T47D (cell line): ENCODE results near the gene CXCL9.
A peak's percentile ranks its signal among the peaks of the same experiment; 100 is the strongest.
"Not testable (repeated sequence)": the region's sequence is repeated elsewhere in the genome, so short reads cannot be mapped to it uniquely, and the experiment has no call there.

Source experiments
- DNase-seq, 2 experiments: peaks; one replicate each; pipeline versions ENCODE4 v3.0.0 to v3.0.0-alpha.2; 2011 to 2012; ENCODE audit warnings: low read depth in 1 of 2, low spot score in 1 of 2
- JUND ChIP-seq: IDR thresholded peaks from 2 replicates; pipeline ENCODE4 v1.6.1; 2012; ENCODE audit warnings: low read depth
- in situ Hi-C: cut with HindIII; loops from 2 replicates; pipeline ENCODE4 v1.10.0; 2016; ENCODE audit warnings: low sequenced_read_pairs, low pct_unique_long_range_greater_than_20kb

The CXCL9 gene

GRCh38 chr4:76007089-76007862 is at the start of gene CXCL9:
TSS of gene CXCL9 (minus strand) at chr4:76007509. CDS start at chr4:76007449, 60 bp downstream.
- peak in 1 of 2 experiments; percentile 41 for DNase-seq

DNA sequence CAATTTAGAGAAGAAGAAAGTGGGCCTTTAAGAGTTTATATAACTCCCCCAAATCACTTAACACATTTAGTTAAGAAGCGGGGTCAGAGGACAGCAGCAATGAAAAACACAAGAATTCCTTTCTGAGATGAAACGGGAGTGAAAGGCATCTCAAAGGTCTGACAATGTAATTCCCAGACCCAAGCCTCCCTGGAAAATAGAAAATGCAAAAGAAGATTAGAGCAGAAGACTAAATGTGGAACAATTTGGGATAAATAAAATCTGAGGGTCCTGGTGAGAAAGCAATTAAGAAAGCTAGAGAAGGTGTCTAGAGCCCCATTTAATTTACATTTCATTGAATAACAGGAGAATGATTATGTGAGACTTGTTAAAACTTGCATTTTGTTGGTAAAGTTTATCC is 48.1 kb upstream of the CXCL9 start:
- no peak for TF ChIP-seq JUND
- DNase-seq, result no peak
- in situ Hi-C loops, result no loop called here

More at GRCh38 chr4:76007089-76007862, at the start of gene CXCL9:
- TF ChIP-seq JUND, result no peak
- in situ Hi-C loops, result no loop called here

DNA sequence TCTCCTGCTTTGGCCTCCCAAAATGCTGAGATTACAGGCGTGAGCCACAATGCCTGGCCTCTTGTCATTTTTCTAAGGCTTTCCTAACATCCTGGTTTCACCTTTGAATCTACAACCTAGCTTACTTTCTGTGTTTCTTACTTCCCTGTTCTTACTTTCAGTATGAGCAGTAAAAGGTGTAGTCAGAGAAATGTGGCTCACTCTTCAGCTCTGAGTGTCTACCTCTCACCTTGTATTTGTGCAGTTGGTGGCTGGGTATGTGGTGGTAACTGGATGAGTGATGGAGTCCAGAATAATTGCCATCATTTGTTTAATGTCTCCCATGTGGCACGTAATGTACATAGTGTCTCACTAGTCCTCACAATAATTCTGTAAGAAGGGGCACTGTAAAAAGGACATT is 47.7 kb upstream of the CXCL9 start:
- in situ Hi-C loops, result no loop called here
- TF ChIP-seq JUND, result no peak
- no peak for DNase-seq

DNA sequence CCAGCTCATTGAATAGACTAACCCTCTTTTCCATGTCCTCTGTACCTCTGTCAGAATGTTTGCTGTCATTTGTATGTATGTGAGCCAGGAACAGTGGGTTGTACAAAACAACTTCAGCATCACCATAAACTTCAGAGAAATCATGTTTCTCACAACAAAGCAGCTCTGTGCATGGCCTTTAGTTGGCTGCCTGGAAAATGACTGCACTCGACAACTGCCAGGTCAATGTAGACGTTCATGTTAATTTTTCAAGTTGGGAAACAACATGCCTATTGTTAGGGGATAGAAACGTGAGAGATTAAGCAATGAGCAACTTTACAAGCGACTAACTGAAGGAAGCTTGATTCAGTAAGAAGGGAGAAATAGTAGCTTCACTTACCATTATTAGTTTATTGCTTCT is 46.4 kb upstream of the CXCL9 start:
- TF ChIP-seq JUND, result no peak
- DNase-seq, result no peak
- in situ Hi-C loops, result no loop called here

- in situ Hi-C loops, DNase-seq: not testable (repeated sequence)
Observed at GRCh38 chr4:76050560-76051050, 43.3 kb upstream of the CXCL9 start.

DNA sequence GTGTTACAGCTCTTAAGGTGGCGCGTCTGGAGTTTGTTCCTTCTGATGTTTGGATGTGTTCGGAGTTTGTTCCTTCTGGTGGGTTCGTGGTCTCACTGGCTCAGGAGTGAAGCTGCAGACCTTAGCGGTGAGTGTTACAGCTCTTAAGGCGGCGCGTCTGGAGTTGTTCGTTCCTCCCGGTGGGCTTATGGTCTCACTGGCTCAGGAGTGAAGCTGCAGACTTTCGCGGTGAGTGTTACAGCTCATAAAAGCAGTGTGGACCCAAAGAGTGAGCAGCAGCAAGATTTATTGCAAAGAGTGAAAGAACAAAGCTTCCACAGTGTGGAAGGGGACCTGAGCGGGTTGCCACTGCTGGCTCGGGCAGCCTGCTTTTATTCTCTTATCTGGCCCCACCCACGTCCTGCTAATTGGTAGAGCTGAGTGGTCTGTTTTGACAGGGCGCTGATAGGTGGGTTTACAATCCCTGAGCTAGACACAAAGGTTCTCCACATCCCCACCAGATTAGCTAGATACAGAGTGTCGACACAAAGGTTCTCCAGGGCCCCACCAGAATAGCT is 42.6 kb upstream of the CXCL9 start:
- in situ Hi-C loops, result not testable (repeated sequence)

DNA sequence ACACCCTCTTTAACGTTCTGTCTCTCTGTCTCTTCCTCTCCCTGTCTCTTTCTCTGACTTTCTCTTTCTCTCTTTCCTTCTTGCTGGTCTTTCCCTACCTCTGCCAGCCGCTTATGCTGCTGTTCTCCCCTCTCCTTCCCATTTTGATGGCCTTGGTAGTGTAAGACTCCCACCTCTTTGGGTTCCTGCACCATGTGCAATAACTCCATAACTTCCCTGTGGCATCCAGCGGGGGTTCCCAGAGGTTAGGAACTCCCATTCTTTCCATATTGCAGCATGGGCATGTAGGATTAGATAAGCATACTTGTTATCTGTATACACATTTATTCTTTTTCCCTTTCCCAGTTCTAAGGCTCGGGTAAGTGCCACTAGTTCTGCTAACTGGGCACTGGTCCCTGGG is 37.4 kb upstream of the CXCL9 start:
- in situ Hi-C loops, DNase-seq: not testable (repeated sequence)

More for the DNA sequence above, 42.6 kb upstream of the CXCL9 start:
- not testable (repeated sequence) for DNase-seq

- in situ Hi-C loops, DNase-seq: not testable (repeated sequence)
Observed at GRCh38 chr4:76043306-76043705, 36.0 kb upstream of the CXCL9 start.

GRCh38 chr4:76042241-76042998 is 35.1 kb upstream of the CXCL9 start:
- DNase-seq, in situ Hi-C loops: not testable (repeated sequence)

- TF ChIP-seq JUND, result no peak
- DNase-seq, result no peak
- in situ Hi-C loops, result no loop called here
Observed at GRCh38 chr4:76036855-76037254, 29.5 kb upstream of the CXCL9 start.

DNA sequence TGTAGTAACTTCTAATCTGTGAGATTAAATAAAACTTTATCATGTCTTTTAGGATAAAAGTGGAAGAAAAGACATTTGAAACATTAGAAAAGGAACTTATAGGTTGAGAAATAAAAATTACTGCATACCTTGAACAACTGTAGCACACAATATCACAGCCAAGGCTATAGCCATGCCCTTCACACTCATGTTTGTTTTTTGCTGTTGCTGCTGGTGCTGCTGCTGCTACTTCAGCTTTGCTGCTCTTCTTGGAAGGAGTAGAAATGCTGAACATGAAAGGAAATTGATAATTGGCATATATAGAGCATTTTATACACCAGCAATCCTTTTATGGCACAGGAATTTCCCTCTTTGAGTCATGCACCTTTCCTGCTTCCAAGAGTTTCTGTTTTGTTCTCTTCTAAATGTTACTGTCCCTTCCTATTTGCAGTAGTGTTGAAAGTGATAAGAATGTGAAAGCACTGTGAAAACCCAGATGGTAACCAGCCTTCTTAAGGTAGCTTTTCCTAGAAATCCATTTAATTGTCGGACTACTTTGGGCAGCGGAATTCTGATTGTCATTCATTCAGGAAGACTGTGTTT is 28.6 kb upstream of the CXCL9 start, which contains the start of gene CXCL11:
Gene CXCL11, minus strand, starts transcription at position 272 of the 582 bp plus-strand sequence. Its CDS starts 83 bp downstream, at position 189.
- DNase-seq, result no peak
- no peak for TF ChIP-seq JUND
- in situ Hi-C loops, result no loop called here

DNA sequence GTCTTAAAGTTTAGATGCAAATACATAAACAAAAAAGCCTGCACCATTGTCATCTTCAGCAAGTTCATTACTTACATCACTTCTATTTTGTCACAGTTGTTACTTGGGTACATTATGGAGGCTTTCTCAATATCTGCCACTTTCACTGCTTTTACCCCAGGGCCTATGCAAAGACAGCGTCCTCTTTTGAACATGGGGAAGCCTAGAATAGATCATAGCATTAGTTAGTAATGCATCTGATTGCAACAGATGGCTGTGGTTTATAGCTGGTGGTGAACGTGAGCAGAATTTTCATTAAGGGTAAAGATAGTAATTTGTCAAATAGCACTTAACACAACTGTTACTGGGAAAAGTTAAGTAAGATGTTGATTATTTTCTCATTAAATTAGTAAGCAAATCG is 27.8 kb upstream of the CXCL9 start:
- DNase-seq, result no peak
- in situ Hi-C loops, result no loop called here
- TF ChIP-seq JUND, result no peak

DNA sequence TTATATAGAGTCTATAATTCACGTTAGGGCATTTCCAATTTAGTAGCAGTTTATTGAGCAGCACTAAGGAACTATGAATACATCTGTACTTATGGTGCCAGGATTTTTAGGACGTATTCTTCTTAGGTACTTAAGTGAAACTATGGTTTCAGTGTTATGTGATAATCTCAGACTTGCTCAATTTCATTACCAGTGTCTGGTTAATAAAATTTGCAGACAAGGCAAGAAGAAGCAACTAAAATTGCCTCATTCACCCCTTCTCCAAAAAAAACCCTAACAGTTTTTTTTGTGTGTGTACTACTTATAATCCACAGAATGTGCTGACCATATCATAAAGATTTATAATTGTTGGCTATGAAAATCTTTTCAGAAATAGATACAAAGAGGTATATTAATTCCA is 22.0 kb upstream of the CXCL9 start:
- no peak for DNase-seq
- in situ Hi-C loops, result no loop called here
- no peak for TF ChIP-seq JUND
